OCI-LY7 (cell line): ENCODE data around the gene NPC1. TPM values are rescaled to one million over a fixed set of nuclear protein-coding genes. Genes with fewer than 3 reads are reported as not detected.

Experiments
- BruUV-seq: library from RNA; stranded (reverse); fragments of 400-500 nt; replicated peaks from 2 replicates; lab custom pipeline; 2021; lab: Mats Ljungman, UMichigan
- CTCF ChIA-PET: fragments of 300-600 bp; sonication (Branson Sonifier 250); formaldehyde crosslinking; loops from one replicate; lab custom pipeline; 2022; ENCODE audit warnings: antibody characterized with exemption; ENCODE audit not compliant: unreplicated experiment; lab: Charles Lee
- POLR2A ChIA-PET: fragments of 300-600 bp; sonication (Branson Sonifier 250); formaldehyde crosslinking; loops from one replicate; lab custom pipeline; 2022; ENCODE audit warnings: antibody characterized with exemption; lab: Charles Lee
- DNase-seq: peaks from one replicate; pipeline ENCODE4 v3.0.0-alpha.2; 2015; ENCODE audit warnings: low spot score
- H2AFZ ChIP-seq: fragments of 200-600 bp; sonication (generic), shearing (Covaris generic); 2 replicates; pipeline ENCODE4 v1.6.1; 2014; ENCODE audit warnings: mild to moderate bottlenecking, antibody characterized with exemption, low read length, moderate library complexity
- H3K27ac ChIP-seq: fragments of 200-600 bp; sonication (generic); 2 replicates; pipeline ENCODE4 v1.5.1; 2014; ENCODE audit warnings: mixed run types, low read depth, mild to moderate bottlenecking, moderate library complexity, low read length, inconsistent platforms; ENCODE audit not compliant: poor library complexity, severe bottlenecking
- H3K36me3 ChIP-seq: fragments of 200-600 bp; sonication (generic); 2 replicates; pipeline ENCODE4 v1.6.1; 2014; ENCODE audit warnings: mild to moderate bottlenecking, antibody characterized with exemption, low read length, moderate library complexity, mixed read lengths; ENCODE audit not compliant: insufficient read depth
- H3K4me1 ChIP-seq: fragments of 200-600 bp; sonication (generic); 2 replicates; pipeline ENCODE4 v1.5.1; 2014; ENCODE audit warnings: mild to moderate bottlenecking, low read length; ENCODE audit not compliant: insufficient read depth, poor library complexity, severe bottlenecking
- H3K4me2 ChIP-seq: fragments of 200-600 bp; sonication (generic); 2 replicates; pipeline ENCODE4 v1.6.1; 2014; ENCODE audit warnings: mild to moderate bottlenecking, low read length
- H3K4me3 ChIP-seq: fragments of 200-600 bp; sonication (generic); 2 replicates; pipeline ENCODE4 v1.5.1; 2014; ENCODE audit warnings: mild to moderate bottlenecking, low read depth, low read length; ENCODE audit not compliant: poor library complexity, severe bottlenecking
- H3K79me2 ChIP-seq: fragments of 200-600 bp; sonication (generic); 2 replicates; pipeline ENCODE4 v1.6.1; 2016; ENCODE audit warnings: low read depth, mild to moderate bottlenecking, low read length, moderate library complexity, mixed read lengths; ENCODE audit not compliant: insufficient read depth
- H3K9me2 ChIP-seq: fragments of 200-600 bp; sonication (generic); 2 replicates; pipeline ENCODE4 v1.6.1; 2016; ENCODE audit warnings: mild to moderate bottlenecking, low read length, mixed read lengths; ENCODE audit not compliant: insufficient read depth
- H3K9me3 ChIP-seq: fragments of 200-600 bp; sonication (generic); 2 replicates; pipeline ENCODE4 v1.6.1; 2014; ENCODE audit warnings: mild to moderate bottlenecking, mixed run types, low read length, mixed read lengths
- H4K20me1 ChIP-seq: fragments of 200-600 bp; sonication (generic); 2 replicates; pipeline ENCODE4 v1.6.1; 2014; ENCODE audit warnings: mild to moderate bottlenecking, antibody characterized with exemption, low read length, moderate library complexity, mixed read lengths; ENCODE audit not compliant: insufficient read depth
- EZH2phosphoT487 ChIP-seq: fragments of 200-600 bp; sonication (generic); IDR thresholded peaks from 2 replicates; pipeline ENCODE4 v1.6.1; 2018; ENCODE audit warnings: low read depth, borderline replicate concordance, mild to moderate bottlenecking, mixed run types, antibody characterized with exemption, low read length, moderate library complexity, mixed read lengths
- intact Hi-C: fragments of 100-400 bp; cut with micrococcal nuclease; formaldehyde crosslinking; loops from one replicate; pipeline ENCODE4 v1.10.0; 2022; ENCODE audit not compliant: unreplicated experiment
- total RNA-seq, 2 experiments: library from RNA; depleted of rRNA in 1 of 2; stranded (reverse); fragments of >200 nt in 1 of 2; shearing (Covaris generic) in 1 of 2; gene quantifications; 2 replicates each; pipeline ENCODE4 v1.2.3, GENCODE V29; 2014 to 2022
- TF ChIP-seq, protein P1 (sequence below): fragments of 200-600 bp; sonication (generic); conservative IDR thresholded peaks from 2 replicates; pipeline ENCODE4 v1.5.1; 2014; ENCODE audit warnings: mild to moderate bottlenecking, antibody characterized with exemption, low read length, moderate library complexity, mixed read lengths

Gene NPC1
- total RNA-seq, 2 experiments from 2014 or later: 26.0 to 38.9 TPM

GRCh38 chr18:23503038-23503962, 83.0 kb downstream of the NPC1 start, which contains the start of gene RMC1:
TSS of gene RMC1 (plus strand) at chr18:23503511. CDS start at chr18:23503619, 108 bp downstream.
- H2AFZ ChIP-seq: peak within 1 kb of the TSS; percentile 88; the same call in 1 of the 2 replicates
- BruUV-seq: no TSS peak
- ChIA-PET POLR2A (interaction anchor here (0.6 to 2.6 kb wide), 2 partner anchors 15 to 536 kb away, joined by 3 to 9 read pairs; no protein-coding TSS in a partner anchor), CTCF (interaction anchor here (1.1 kb wide), 1 partner anchor 15 kb away, joined by 6 read pairs; no protein-coding TSS in a partner anchor)
- intact Hi-C loops: loop anchor here (1.0 to 10.0 kb wide), 8 partner anchors 80 to 708 kb away; partner anchors contain the start of genes CABLES1, NPC1, RBBP8 and TTC39C
- H3K9me3 ChIP-seq: no peaks in the 10 kb centered on the region
- peak within 1 kb of the TSS; percentile 96 for H3K4me3 ChIP-seq
- peak within 1 kb of the TSS; percentile 72 for H3K27ac ChIP-seq
- no peaks in the 10 kb centered on the region for H3K9me2 ChIP-seq
- H3K4me2 ChIP-seq: peak within 1 kb of the TSS; percentile 84
- TF ChIP-seq, protein P1, sequence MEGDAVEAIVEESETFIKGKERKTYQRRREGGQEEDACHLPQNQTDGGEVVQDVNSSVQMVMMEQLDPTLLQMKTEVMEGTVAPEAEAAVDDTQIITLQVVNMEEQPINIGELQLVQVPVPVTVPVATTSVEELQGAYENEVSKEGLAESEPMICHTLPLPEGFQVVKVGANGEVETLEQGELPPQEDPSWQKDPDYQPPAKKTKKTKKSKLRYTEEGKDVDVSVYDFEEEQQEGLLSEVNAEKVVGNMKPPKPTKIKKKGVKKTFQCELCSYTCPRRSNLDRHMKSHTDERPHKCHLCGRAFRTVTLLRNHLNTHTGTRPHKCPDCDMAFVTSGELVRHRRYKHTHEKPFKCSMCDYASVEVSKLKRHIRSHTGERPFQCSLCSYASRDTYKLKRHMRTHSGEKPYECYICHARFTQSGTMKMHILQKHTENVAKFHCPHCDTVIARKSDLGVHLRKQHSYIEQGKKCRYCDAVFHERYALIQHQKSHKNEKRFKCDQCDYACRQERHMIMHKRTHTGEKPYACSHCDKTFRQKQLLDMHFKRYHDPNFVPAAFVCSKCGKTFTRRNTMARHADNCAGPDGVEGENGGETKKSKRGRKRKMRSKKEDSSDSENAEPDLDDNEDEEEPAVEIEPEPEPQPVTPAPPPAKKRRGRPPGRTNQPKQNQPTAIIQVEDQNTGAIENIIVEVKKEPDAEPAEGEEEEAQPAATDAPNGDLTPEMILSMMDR: peak; percentile 58
- no peak for TF ChIP-seq EZH2phosphoT487
- H3K79me2 ChIP-seq: peaks cover 19% of the 10 kb centered on the region; the same call in 1 of the 2 replicates
- H3K36me3 ChIP-seq: peaks cover 30% of the 10 kb centered on the region
- peaks cover 40% of the 10 kb centered on the region for H3K4me1 ChIP-seq
- 0 out of 2 replicates have a peak, but pooled peaks cover 9% of the 10 kb centered on the region for H4K20me1 ChIP-seq
- DNase-seq: peak; percentile 96

- CTCF ChIA-PET: interaction anchor here (1.1 kb wide), 1 partner anchor 14 kb away, joined by 6 read pairs; no protein-coding TSS in a partner anchor
- POLR2A ChIA-PET: interaction anchor here (2.6 kb wide), 1 partner anchor 15 kb away, joined by 9 read pairs; no protein-coding TSS in a partner anchor
- Histone ChIP-seq H3K4me1 (peaks cover 48% of the 10 kb centered on the region), H4K20me1 (0 out of 2 replicates have a peak, but pooled peaks cover 9% of the 10 kb centered on the region), H3K9me3 (no peaks in the 10 kb centered on the region), H3K27ac (peak overlapping the region; percentile 72), H3K79me2 (peaks cover 19% of the 10 kb centered on the region; the same call in 1 of the 2 replicates), H3K36me3 (peaks cover 23% of the 10 kb centered on the region), H3K4me2 (peak overlapping the region; percentile 84), H3K9me2 (no peaks in the 10 kb centered on the region), H2AFZ (peak overlapping the region; percentile 88; the same call in 1 of the 2 replicates), H3K4me3 (peak overlapping the region; percentile 96)
- TF ChIP-seq EZH2phosphoT487: no peak
- TF ChIP-seq, protein P1: no peak
- BruUV-seq: TSS peak; percentile 95
- intact Hi-C loops: loop anchor here (1.0 to 10.0 kb wide), 8 partner anchors 80 to 708 kb away; partner anchors contain the start of genes CABLES1, NPC1, RBBP8 and TTC39C
- no peak for DNase-seq
Measured at GRCh38 chr18:23502516-23503037, 83.7 kb downstream of the NPC1 start.
